PC-3 (cell line): Measurements from ENCODE around the gene MBD3L5.

Experiments used
- EZH2 ChIP-seq: fragments of 300-600 bp; sonication (generic); IDR thresholded peaks from one replicate; pipeline ENCODE4 v1.6.1; 2017; ENCODE audit warnings: antibody characterized with exemption, mild to moderate bottlenecking, low read length; ENCODE audit not compliant: unreplicated experiment
- TF ChIP-seq, protein P1 (sequence below): fragments of 300-600 bp; sonication (generic); conservative IDR thresholded peaks from 2 replicates; pipeline ENCODE4 v1.5.1; 2017; ENCODE audit warnings: antibody characterized with exemption, low read depth, mild to moderate bottlenecking, low read length

DNA sequence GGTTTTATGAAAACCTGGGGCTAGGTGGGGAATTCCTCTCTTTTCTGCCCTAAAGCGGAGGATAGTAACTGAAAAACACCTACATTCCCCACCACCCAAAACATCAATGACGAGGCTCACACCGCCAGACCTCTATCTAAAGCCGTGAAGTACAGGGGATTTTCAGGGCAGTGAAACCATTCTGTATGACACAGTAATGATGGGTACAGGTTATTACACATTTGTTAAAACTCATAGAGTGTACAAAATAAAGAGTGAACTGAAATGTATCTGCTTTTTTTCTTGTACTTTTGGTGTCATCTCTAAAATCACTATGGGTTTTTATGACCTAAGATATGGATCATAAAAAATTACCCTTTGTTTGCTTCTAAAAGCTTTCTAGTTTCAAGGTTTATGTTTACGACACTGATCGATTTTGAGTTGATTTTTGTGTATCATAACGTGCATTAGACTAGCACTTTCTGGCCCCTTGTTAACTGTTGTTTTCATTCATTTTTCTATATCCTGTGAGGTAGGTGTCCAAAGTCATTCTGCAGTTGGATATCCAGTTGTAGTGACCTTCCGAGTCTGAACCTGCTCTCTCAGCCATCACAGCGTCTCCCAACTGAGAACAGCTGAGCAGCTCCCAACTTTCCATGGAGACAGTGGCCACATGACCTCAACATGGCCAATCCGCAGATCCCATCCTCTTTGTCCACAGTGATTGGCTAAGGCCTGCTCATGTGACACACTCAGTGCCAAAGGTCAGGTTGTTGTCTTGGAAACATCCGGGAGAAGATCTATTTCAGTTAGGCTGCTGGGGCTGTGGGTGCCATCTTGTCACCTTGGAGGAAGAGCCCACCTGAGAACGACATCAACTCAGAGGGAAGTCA, 19.4 kb upstream of the MBD3L5 start:
- TF ChIP-seq, protein P1, sequence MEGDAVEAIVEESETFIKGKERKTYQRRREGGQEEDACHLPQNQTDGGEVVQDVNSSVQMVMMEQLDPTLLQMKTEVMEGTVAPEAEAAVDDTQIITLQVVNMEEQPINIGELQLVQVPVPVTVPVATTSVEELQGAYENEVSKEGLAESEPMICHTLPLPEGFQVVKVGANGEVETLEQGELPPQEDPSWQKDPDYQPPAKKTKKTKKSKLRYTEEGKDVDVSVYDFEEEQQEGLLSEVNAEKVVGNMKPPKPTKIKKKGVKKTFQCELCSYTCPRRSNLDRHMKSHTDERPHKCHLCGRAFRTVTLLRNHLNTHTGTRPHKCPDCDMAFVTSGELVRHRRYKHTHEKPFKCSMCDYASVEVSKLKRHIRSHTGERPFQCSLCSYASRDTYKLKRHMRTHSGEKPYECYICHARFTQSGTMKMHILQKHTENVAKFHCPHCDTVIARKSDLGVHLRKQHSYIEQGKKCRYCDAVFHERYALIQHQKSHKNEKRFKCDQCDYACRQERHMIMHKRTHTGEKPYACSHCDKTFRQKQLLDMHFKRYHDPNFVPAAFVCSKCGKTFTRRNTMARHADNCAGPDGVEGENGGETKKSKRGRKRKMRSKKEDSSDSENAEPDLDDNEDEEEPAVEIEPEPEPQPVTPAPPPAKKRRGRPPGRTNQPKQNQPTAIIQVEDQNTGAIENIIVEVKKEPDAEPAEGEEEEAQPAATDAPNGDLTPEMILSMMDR, result no peak
- no peak for TF ChIP-seq EZH2
